Umbilical cord (tissue), 2 donors: Measurements from ENCODE around the gene NOC2L. TPM values are rescaled to one million over a fixed set of nuclear protein-coding genes. Genes with fewer than 3 reads are reported as not detected.

Experiments used
- DNase-seq: peaks from one replicate; pipeline ENCODE4 v3.0.0-alpha.2; 2015; ENCODE audit warnings: low spot score
- total RNA-seq: library from RNA; depleted of rRNA; stranded (reverse); fragments of >200 nt; gene quantifications from one replicate; pipeline ENCODE4 v1.2.3, GENCODE V29; 2014; ENCODE audit warnings: low replicate concordance; ENCODE audit not compliant: insufficient read depth

Gene NOC2L
- total RNA-seq, 1 donor from 2014 or later = 26.2 TPM

DNA sequence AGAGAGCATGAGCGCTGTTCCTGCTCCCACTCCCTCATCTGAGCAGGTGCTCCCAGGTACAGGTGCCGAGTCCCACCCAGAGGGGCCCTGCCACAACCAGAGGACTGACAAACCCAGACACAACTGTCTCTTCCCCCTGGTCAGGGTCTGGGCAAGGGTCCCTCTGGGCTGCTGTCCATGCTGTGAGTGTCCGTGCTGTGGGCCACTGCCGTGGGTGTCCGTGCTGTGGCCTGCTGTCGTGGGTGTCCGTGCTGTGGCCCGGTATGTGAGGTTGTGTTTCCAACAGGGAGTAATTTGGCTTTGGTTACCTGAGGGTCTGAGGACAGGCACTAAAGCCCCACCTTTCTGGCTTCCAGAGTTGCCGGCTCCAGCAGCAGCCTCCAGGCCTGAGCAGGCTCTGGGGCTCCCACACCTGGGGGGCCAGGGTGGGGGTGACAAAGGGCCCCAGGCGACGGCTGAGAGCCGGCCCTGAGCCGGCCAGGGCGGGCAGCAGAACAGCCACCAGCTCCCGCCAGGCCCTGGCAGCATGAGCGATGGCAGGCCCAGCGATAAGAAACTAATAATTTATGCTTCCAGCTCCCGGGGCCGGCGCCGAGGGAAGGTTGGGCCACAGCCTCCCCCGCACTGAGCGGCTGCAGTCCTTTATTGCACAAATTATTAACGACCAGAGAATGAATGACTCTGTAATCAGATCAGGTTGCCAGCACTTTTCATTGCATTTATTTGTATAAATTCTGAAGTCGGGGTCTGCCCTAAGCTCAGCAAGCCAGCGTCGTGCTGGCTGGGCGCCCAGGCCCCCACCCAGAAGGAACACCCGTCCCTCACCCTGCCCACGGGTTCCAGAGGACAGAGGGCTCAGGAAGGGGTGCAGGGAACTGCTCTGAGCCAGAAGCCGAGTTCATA, 42.6 kb downstream of the NOC2L start:
- DNase-seq = peak; percentile 54

DNA sequence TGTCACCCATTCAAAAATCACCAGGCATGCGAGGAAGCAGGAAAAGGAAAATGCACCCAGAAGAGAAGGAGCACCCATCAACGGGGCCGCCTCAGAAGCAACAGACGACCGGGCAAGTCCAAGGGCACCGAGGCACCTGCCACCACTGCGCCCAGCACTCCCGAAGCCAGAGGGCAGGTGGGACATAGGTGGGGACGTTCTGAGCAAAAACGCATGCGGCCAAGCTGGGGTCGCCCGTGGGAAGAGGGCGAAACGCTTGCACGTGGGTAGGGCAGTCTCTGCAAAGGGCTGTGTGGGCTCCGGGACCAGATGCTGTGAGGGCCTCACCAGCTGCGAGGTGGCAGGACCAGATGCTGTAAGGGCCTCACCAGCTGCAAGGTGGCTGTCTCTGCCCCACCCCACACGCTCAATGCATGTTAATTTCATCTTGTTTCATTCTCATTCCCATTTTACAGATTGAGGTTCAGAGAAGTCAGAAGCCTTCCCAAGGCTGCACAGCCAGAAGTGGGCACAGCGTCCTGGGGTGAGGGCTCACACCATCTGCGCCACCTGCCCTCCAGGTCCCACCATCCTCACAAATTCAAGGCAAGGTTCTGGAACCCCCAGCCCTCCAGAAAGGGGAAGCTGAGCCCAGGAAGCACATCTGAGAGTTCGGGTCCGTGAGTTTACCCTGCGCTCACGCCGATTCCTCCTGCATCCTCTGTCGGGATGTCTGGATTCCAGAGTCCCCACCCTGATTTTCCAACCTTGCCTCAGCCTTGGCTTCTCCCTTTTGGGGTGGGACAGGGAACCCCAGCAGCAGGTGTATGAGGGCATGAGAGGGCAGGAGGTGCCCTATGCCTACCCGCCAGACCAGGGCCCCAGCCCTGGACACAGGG, 43.5 kb downstream of the NOC2L start:
- DNase-seq = no peak

DNA sequence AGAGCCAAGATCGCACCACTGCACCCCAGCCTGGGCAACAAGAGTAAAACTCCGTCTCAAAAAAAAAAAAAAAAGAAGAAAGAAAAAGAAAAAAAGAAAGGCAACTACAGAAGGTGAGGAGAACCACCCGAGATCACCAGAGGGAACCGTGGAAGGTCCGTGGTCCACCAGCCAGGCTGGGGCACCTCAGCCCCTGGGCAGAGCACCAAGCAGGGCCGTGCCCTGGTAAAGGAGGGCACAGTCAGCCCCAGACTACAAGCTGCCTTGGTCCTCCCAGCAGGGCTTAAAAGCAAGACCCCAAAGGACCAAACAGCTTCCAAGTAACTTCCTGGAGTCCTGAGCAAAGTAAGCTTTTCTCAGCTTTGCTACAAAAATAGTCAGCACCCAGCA, 44.2 kb downstream of the NOC2L start:
- DNase-seq = no peak

DNA sequence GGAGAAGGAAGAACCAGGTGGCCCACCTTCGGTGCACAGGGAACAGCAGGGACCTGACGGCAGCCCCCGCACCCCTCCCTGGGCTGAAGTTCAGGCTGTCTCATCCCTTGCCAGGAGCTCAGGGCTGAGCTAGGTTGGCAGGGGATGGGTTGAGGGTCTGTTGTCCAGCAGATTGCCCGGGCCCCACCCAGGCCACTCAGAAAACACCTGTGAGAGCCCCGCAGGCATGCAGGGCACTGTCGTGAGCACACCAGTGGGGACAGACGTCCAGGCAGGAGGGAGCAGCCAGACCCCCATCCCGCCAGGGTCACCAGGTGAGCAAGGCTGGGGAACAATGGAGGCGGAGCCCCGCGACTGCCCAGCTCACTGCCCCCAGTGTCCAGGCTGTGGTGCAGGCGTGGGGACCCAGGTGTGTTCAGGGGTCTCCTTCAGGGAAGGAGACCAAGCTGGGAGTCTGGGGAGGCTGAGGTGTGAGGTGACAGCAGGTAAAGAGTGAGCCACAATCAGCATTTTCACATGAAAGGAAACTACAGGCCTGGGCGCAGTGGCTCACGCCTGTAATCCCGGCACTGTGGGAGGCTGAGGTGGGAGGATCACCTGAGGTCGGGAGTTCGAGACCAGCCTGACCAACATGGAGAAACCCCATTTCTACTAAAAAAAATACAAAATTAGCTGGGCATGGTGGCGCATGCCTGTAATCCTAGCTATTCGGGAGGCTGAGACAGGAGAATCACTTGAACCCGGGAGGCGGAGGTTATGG, 44.7 kb downstream of the NOC2L start:
- DNase-seq = no peak

DNA sequence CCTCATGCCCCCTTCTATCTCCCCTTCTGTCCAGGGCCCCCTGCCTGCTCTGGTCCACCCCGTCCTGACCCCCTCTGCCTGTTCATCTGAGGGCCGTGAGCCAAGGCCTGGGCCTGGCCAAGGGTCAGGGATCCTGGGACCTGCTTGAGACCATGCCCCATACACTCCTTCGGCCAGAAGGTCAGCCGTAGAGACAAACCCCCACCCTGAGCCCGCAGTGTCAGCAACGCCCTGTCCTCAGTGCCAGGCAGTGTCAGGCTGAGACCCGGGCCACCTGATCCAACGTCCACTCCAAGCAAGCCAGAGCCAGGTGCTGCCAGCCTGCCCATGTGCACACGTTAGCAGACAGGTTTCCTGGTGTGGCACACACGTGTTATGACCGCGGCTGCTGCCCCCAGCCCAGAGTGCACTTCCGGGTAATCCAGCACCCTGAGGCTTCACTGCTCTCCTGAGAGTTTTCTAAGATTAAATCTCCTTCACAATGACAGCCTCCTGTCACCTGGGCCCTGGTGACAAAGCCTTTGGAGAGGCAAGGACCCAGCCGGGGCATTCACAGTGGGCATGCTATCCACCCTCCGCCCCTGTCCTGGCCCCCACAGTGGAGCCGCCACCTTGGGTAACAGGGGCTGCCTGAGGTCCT, 45.4 kb downstream of the NOC2L start:
- no peak for DNase-seq

DNA sequence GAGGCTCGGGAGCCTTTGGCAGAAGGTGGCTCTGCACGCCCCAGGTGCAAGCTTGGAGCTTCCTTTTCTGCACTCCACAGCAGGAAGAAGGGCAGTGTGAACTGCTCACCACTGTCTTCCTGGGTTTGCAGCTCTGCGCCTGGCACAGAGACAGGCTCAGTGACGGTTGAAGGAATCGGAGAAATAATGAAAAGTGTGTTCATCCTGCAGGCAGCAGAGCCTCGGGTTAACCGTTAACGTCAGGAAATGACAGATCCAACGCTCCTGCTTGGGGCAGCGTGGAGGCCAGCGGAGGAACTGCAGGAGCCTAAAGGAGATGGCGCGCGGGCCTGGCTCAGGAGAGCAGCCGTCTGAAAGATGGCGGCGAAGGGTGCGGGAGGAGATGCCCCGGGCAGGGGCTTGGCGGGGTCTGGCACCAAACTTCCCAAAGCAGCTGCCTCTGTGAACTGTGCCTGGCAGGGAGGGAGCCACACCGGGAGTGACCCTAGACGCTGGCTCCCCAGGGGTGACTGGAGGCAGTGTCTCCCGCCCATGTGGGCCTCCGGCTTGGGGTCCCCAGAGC, 46.2 kb downstream of the NOC2L start:
- DNase-seq = no peak

DNA sequence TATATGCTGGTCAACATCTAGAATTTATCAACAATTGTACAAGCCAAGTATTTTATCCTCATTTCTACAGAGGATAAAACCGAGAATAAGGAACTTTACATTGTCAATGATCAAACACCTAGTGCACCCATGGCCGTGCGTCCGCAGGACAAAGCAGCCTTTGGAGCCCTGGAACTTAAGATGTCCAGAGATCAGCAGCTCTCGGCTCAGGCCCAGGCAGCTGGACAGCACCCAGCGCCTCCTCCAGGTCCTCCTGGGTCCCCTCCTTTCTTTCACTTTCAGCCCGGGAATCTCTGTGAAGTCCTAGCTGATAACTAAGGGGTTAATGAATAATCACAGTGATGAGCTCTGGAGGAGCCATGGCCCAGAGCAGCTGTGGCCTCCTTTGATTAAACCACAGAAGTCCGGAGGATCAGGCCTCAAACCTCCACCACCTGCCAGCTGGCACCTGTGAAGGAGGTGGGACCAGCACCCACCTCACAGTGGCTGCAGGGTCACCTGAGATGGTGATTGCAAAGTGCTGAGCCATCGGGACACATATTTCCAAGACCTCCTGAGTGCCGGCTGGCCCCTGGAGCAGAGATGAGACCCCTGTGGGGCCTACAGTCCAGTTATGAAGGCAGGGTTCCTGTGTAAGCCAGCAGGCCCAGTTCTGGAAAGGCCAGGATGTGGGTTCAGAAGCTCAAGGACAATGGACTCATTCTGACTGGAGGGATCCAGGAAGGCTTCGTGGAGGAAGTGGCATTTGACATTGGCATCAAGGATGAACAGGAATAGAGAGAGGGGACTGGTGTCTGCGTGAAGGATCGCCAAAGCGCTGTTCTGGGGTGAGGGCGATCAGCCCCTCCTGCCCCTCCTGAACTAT, 46.9 kb downstream of the NOC2L start:
- no peak for DNase-seq

DNA sequence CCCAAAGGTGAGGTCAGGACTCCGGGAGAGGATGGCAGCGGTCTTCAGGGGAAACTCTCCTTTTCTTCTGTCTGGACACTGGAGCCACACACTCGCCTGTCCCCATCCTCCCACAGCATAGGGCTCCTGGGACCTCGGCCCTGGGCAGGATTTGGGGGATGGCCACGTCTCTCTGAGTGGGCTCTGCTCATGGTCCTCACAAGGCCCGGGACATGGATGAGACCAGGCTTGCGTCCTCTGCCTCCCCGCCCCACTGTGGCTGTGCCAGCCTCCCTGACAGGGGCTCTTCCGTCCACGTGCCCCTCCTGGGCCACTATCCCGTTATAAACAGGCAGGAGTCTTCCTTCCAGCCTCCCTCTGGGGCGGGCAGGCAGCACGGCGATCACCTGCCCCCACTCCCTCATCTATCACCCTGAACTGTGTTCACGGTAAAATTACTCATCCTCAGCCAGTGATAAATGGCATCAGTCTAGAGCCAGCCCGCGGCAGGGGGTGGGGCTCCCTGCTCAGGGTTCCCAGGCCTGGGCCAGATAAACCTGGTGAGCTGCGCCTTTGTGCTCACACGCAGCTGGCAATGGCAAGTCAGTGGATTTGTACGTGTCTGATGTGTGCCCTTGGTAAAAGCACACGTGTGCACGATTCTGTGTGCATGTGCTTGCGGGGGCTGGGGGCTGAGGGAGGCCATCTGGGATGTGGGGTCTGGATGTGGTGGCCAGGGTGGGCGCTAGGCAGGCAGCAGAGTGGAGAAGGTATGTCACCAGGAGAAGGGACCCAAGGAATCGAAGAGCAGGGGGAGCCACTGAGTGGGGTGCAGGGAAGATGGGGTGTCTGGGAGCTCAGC, 48.0 kb downstream of the NOC2L start:
- peak; percentile 71 for DNase-seq

DNA sequence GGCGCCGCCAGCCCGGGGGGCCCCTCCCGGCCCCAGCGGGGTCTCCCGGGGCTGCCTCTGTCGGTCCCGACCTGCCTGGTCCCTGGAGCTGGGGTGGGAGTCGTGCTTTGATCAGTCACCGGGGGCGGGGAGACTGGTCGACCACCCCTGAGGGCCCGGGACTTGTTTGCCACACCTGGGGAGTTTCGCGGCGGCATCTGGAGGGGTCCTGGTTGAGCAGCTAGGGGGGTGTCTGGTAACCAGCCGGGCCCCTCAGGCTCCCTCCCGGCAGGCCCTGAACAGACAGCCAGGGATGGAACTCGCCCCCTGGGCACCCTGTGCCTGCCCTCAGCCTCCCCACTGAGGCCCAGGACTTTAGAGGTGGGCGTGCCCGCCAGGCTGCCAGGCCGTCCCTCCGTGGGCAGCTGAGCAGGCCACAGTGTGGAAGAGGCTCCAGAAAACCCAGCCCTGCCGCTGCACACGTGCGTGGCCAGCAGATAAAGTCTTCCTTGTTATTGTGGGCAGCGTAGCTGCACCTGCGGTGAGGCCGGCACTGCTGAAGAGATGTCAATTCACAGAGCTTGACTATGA, 48.7 kb downstream of the NOC2L start:
- no peak for DNase-seq

DNA sequence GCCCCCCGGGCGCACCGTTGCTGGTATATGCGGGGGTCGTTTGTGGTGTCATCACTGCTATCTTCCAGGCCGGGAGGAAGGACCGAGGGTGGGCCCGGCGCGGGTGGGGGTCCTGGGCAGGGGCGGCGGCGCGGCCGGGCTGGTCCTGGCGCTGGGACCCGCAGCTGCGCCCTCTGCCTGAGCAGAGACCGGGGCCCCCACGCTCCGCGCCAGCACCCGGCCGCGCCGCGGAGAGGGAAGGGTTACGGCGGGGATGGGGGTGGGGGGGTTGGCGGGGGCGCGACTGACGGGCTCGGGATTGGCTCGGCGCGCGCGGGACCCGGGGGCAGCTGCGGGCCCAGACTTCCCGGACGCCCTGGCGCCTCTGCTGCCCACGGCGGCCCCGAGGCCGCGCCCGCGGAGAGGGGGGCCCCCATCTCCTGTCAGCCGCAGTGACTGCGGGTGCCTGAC, 49.2 kb downstream of the NOC2L start:
- DNase-seq = no peak

DNA sequence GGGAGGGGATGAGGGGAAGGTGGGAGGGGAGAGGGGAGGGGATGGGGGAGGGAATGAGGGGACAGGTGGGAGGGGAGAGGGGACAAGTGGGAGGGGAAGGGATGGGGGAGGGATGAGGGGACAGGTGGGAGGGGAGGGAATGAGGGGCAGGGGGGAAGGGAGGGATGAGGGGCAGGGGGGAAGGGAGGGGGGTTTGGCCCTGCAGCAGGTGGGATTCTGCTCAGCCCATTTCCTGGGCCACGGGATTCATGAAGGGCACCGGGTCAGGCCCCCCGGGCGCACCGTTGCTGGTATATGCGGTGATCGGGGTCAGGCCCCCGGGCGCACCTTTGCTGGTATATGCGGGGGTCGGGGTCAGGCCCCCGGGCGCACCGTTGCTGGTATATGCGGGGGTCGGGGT, 50.4 kb downstream of the NOC2L start:
- DNase-seq = no peak

DNA sequence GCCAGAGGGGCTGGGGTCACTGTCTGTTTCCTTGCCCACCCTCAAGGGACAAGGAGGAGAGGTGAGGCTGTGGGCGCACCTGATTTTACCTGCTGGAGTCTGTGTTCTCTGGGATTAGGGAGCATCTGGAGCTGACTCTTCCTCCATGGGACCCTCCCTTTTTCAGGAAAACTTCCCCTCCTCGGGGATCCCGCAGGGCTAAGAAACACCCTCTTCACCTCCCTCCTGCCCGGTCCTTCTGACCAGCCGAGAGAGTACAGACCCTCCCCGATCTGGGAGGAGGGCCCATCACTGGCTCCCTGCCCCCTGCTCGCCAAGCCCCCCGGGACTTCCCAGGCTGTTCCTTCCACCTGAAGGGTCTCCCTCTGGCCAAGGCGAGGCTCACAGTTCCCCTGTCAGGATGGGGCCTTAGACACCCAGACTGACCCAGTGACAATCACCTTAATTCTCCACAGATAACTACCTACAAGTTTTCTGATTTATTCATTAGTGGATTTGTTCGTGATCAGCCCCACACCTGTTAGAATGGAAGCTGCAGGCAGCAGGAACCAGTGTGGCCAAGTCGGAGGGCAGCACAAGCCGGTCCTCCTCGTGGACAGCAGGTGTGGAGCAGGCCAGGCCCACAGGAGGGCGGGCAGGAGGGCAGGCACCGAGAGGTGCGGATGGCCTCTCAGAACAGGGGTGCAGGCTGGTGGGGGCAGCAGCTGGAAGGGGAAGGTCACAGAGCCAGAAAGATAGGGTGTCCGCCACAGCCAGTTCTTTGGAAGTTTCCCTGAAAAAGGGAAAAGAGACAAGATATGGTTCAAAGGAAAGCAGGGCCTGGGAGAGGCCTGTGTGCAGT, 51.2 kb downstream of the NOC2L start:
- no peak for DNase-seq

DNA sequence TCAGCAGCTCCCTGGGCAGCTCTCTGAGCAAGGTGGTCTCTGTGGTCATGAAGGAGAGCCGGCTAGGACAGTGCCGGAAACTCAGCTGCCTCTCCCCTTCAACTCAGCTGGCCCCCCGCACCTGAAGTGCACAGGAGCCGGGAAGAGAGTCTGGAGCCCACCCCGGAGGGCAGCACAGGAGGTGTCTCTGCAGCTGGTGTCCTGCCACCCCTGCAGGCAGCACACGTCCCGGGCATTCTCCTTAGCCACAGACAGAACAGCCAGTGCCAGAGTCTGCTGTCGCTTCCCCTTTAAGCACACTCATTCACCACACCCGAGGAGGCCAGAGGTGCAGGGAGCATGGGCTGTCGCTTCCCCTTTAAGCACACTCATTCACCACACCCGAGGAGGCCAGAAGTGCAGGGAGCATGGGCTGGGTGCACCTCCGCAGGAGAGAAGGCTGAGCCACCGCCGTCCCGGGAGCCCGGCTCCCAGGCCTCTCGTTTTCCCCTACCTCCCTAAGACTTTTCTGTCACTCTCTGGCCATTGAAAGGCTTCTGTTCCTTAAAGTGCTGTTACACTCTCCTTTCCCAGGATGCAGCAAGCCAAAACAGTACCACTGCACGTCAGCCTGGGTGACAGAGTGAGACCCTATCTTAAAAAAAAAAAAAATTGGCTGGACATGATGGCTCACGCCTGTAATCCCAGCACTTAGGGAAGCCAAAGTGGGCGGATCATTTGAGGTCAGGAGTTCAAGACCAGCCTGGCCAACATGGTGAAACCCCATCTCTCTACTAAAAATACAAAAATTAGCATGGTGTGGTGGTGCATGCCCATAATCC, 52.2 kb downstream of the NOC2L start:
- DNase-seq = peak; percentile 62

DNA sequence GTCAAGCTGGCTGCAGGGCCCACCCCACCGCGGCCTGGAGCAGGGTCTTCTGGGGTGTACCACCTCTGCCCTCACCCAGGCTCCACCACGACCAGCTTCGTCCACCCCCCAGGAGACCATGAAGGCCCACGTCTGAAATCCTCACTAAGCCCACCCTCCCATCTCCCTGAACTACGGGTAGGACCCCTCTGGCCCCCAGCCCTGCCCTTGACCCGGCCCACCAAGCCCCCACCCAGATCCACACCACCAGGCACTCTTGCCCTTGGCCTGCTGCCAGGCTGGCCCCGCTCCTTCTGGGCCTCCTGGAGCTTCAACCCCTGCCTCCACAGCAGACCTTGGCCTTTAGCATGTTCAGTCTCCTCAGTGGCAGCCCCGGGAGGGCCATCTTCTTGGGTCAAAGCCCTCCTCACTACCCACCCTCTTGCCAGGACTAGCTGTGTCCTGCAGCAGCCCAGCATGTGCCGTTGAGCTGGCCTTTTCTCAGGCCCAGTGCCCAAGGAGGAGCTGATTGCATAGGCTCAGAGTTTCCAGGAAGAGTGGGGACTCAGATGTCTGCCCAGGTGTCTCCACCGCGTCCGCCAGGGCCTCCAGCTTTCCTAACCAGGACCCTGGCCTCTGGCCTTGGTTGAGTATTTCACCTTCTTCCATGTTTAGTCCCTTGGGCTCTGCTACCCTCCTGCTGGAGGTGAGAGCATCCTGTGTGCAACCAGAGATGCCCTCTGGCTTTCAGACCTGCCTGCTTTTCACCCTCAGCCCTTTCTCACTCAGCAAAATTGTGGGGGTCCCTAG, 53.1 kb downstream of the NOC2L start:
- DNase-seq = no peak

DNA sequence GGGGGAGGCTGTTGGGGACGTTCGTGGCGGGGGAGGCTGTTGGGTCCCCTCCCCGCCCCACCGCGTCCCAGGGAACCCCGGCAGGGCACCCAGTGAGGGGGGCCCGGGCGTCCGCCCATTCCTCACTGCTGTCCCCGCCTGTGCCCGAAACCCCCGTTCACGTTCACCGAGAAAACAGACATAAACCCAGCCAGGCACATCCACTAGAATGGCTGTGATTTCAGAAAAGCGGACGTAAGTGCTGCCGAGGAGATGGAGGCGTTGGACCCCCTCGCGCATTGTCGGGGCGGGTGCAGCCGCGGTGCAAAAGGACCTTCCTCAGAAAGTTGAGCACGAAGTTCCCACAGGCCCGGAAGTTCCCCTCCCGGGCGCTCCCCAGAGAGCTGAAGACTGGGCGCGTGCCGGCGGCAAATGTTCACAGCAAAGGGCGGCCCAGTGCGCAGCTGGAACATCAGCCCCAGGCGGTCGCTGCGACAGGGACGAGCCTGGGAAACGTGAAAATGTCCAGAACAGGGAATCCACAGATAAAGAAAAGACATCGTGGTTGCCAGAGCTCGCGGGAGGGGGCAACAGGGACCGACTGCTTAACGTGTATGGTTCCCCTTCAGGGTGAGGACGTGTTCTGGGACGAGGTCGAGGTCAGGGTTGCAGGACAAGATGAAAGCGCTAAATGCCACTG, 53.8 kb downstream of the NOC2L start:
- DNase-seq = peak; percentile 66
